ENCODE data around the gene HYPK.
"Not testable (repeated sequence)": the region's sequence is repeated elsewhere in the genome, so short reads cannot be mapped to it uniquely, and the experiment has no call there.

Gene HYPK

DNA sequence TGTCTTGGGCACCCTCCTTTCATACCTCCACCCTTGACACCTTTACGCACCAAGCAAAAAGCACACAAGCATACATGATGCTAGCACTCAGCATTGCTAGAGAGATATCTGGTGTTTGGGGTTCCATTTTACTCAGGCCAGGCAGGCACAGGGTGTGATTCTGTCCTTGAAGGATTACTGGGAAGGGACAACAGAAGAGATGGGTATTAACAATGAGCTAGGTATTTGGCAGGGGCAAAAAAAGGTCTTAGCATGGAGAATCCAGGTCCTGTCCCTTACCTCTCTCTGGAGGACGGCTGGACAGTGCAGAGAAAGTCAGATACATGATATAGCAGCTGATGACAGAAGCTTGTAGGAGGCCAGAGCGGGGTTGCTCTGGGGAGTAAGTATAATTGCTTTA, 3.8 kb upstream of the HYPK start:
- no peak for DNase-seq

GRCh38 chr15:43799209-43799944, 1.0 kb upstream of the HYPK start:
- no peak for DNase-seq

GRCh38 chr15:43799945-43800285, 484 bp upstream of the HYPK start, which contains the start of gene SERINC4:
Gene SERINC4, minus strand, starts transcription at chr15:43800220. Its CDS starts 234 bp downstream, at chr15:43799986.
- no peak for DNase-seq

DNA sequence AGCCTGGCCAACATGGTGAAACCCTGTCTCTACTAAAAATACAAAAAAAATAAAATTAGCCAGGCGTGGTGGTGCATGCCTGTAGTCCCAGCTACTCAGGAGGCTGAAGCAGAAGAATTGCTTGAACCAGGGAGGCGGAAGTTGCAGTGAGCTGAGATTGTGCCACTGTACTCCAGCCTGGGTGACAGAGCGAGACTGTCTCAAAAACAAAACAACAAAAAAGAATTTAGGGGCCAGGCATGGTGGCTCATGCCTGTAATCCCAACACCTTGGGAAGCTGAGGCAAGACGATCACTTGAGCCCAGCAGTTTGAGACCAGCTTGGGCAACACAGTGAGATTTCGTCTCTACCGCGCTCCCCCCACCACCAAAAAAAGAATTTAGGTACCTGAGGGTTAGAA, 2.3 kb downstream of the HYPK start:
- DNase-seq: not testable (repeated sequence)

DNA sequence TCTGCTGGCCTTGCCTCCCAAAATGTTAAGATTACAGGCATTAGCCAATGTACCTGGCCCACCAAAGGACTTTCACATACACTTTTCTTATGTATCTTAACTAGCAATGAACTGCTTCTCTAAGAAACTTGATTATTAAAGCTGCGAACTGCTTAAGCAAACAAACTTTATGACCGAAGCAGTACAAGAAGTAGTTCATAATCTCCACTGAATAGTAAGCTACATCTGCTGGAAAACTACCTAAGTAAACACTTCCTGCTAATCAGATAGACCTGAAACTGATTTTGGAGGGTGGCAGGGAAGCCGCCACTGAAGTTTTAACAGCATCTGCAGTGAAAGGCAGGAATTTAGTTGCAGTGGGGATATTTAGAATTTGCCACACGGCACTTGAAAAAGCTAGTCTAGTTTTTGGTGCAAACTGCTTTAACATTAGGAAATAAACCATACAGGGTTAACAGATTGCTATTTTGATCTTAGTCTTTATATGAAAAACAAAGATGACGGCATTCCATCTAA, 8.1 kb downstream of the HYPK start:
- no peak for DNase-seq

DNA sequence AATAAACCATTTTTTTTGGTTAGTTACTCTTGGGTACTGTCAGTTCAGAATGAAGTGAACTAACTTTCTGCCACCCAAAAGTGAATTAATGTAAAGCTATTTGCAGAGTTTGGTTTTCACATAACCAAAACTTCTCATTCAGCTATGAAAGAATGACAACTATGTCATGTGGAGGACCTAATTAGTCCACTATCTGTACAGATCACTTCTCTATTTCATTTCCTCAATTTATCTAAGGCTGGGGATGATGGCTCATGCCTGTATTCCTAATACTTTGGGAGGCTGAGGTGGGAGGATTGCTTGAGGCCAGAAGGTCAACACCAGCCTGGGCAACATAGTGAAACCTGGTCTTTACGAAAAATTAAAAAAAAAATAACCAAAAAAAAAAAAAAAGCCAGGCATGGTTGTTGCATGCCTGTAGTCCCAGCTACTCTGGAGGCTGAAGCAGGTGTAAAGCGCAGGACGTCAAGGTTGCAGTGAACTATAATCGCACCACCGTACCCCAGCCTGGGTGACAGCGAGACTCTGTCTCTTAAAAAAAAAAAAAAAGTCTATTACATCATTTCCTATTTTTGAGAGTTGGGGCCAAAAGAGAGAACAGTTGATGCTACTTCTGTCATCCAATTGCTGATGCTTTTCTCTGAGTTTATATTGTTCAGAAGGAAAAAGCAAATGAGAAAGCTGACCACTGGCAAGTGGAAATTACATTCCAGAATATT, 8.7 kb downstream of the HYPK start:
- DNase-seq: no peak

DNA sequence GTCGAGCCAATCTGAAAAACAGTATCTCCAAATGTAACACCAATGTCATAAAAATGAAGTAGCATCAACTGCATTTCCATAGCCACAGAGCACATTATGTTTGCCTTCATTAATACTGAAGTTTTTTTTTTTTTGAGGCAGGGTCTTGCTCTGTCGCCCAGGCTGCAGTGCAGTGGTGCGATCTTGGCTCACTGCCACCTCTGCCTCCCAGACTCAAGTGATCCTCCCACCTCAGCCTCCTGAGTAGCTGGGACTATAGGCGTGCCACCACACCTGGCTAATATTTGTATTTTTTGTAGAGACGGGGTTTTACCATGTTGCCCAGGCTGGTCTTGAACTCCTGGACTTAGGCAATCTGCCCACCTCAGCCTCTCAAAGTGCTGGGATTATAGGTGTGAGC, 14.7 kb downstream of the HYPK start:
- not testable (repeated sequence) for DNase-seq

- DNase-seq: no peak
These were observed 21.1 kb downstream of the HYPK start for GRCh38 chr15:43821505-43821904.

DNA sequence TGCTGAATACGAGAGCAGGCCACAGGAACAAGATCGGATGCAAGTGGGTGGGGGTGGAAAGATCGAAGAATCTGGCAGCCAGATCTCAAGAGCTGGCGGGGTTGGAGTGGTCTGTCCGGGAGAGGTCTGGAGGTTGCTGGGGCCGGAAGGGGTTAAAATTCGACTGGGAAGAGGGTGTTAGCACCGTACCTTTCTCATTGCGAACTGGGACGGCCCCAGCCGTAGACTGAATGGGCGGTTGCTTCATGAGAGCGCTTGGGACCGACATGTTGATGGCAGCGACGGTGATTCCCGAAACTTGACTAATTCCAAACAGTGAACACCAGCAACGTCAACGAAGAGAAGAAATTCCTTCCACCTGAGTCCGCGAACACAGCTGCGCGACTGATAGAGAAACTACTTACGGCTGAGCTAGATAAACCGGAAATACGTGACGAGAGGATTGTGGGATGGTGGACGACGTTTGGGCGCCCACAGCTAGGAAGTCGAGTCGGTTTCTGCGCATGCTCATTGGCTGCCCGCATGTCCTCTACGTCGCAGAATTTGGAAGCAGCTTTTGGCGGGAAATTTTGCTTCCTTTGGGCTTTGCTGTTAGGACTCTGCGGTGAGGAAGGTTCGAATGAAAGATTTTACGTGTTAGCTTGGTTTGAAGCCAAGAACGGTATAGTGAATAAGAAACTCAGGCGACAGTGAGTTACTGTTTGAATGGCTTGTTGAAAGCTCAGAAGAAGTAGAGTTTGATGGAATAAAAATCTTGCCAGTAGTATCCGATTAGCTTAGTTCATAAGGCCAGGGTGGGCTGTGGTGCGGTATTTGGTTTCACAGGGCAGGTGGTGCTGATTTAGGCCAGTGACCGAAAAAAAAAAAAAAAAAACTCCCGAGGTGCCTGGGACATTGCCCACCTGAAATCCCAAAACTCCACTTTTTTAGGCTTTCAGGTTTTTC, 24.2 kb downstream of the HYPK start, which contains the start of gene MFAP1:
MFAP1 (minus strand) TSS at position 389 of the 945 bp plus-strand sequence; CDS start at position 268, 121 bp downstream.
- DNase-seq: peak; percentile 91

DNA sequence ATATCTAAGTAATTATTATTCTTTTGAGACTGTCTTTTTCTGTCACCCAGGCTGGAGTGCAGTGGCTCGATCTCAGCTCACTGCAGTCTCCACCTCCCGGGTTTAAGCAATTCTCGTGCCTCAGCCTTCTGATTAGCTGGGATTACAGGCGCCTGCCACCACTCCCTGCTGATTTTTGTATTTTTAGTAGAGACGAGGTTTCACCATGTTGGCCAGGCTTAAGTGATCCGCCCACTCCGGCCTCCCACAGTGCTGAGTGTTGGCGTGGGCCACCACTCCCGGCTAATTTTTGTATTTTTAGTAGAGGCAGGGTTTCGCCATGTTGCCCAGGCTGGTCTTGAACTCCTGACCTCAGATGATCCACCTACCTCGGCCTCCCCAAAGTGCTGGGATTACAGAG, 24.9 kb downstream of the HYPK start:
- not testable (repeated sequence) for DNase-seq

- no peak for DNase-seq
These were observed 25.7 kb downstream of the HYPK start for GRCh38 chr15:43826029-43826507.

GRCh38 chr15:43826508-43827341, 26.3 kb downstream of the HYPK start, which contains the start of gene WDR76:
Gene WDR76, plus strand, starts transcription at chr15:43827002. Its CDS starts 31 bp downstream, at chr15:43827033.
- DNase-seq: peak; percentile 77

- DNase-seq: peak; percentile 21
These were observed 27.8 kb downstream of the HYPK start for GRCh38 chr15:43828061-43828657.

DNA sequence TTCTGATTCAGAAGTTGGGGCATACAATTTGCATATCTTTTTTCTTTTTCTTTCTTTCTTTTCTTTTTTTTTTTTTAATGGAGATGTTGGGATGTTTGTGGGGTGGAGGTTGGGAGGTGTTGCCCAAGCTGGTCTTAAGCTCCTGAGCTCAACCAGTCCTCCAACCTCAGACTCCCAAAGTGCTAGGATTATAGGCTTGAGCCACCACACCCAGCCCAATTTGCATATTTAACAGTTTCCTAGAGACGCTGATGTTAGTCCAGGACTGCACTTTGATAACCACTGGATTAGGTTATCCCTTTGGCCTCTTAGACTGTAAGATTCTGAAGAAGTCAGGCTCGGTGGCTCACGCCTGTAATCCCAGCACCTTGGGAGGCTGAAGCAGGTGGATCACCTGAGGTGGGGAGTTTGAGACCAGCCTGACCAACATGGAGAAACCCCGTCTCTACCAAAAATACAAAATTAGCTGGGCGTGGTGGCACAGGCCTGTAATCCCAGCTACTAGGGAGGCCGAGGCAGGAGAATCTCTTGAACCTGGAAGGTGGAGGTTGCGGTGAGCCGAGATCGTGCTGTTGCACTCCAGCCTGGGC, 29.6 kb downstream of the HYPK start:
- not testable (repeated sequence) for DNase-seq

DNA sequence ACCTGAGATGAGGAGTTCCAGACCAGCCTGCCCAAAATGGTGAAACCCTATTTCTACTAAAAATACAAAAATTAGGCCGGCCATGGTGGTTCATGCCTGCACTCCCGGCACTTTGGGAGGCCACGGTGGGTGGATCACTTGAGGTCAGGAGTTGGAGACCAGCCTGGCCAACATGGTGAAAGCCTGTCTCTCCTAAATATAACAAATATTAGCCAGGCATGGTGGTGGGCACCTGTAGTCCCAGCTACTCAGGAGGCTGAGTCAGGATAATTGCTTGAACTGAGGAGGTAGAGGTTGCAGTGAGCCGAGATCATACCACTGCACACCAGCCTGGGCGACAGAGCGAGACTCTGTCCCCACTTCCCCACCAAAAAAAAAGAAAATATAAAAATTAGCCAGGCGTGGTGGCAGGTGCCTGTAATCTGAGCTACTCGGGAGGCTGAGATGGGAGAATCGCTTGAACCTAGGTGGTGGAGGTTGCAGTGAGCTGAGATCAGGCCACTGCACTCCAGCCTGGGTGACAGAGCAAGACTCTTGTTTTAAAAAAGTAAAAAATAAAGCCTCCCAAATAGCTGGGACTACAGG, 30.4 kb downstream of the HYPK start:
- DNase-seq: not testable (repeated sequence)

- DNase-seq: not testable (repeated sequence)
These were observed 31.2 kb downstream of the HYPK start for GRCh38 chr15:43831519-43832052.

DNA sequence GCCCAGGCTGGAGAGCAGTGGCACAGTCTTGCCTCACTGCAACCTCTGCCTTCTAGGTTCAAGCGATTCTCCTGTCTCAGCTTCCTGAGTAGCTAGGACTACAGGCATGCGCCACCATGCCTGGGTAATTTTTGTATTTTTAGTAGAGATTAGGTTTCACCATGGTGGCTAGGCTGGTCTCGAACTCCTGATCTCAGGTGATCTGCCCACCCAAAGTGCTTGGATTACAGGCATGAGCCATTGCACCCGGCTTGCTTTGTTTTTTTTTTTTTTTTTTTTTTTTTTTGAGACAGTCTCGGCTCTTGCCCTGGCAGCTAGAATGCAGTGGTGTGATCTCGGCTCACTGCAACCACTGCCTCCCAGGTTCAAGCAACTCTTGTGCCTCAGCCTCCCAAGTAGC, 32.1 kb downstream of the HYPK start:
- DNase-seq: not testable (repeated sequence)

GRCh38 chr15:43845421-43845820, 45.0 kb downstream of the HYPK start:
- no peak for DNase-seq

DNA sequence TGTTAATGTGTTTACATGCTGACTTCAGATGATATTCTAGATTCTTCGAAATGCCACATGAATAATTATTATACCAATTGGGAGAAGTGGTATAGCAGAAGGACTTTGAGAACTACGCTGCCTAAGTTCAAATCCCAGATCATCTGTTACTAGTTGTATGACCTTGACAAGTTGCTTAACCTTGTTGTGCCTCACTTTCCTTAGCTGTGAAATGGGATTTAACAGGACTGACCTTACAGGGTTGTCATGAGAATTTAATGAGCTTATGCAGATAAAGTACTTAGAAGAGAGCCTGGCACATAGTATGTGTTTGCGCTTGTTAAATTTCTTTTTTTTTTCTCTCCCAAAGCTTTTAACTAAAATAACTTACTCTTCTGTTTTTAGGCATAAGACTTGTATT, 50.9 kb downstream of the HYPK start:
- no peak for DNase-seq

GRCh38 chr15:43852607-43853006, 52.2 kb downstream of the HYPK start:
- no peak for DNase-seq
